NCI-H1417 (cell line): Measurements from ENCODE around the gene PDE3B.

Experiments used
- DNase-seq, 3 experiments: peaks; one replicate each; lab custom pipeline; 2025; lab: John Stamatoyannopoulos, UW

Gene PDE3B

GRCh38 chr11:14884667-14885273, 241.2 kb downstream of the PDE3B start:
- no peak for DNase-seq

GRCh38 chr11:14886513-14886912, 242.9 kb downstream of the PDE3B start:
- DNase-seq: no peak

- peak; percentile 96 to 97 (median 96) for DNase-seq
These were observed 247.8 kb downstream of the PDE3B start for GRCh38 chr11:14891143-14892035.

- peak; percentile 97 to 99 (median 98) for DNase-seq
These were observed 248.5 kb downstream of the PDE3B start, which contains the start of gene CYP2R1 for GRCh38 chr11:14892036-14892556. Gene CYP2R1 (minus strand): TSS chr11:14892231. CDS start chr11:14892205, 26 bp downstream.

GRCh38 chr11:14892577-14892976, 249.0 kb downstream of the PDE3B start:
- DNase-seq: no peak

- no peak for DNase-seq
These were observed 251.3 kb downstream of the PDE3B start for GRCh38 chr11:14894657-14895598.

GRCh38 chr11:14898355-14898754, 254.8 kb downstream of the PDE3B start:
- no peak for DNase-seq

- DNase-seq: no peak
These were observed 255.3 kb downstream of the PDE3B start for GRCh38 chr11:14898906-14899305.

GRCh38 chr11:14902650-14903350, 259.2 kb downstream of the PDE3B start:
- DNase-seq: no peak

- DNase-seq: no peak
These were observed 261.1 kb downstream of the PDE3B start for GRCh38 chr11:14904745-14905103.

GRCh38 chr11:14905104-14906033, 261.8 kb downstream of the PDE3B start:
- DNase-seq: no peak

- DNase-seq: no peak
These were observed 263.0 kb downstream of the PDE3B start for GRCh38 chr11:14906578-14906977.

GRCh38 chr11:14906993-14907392, 263.4 kb downstream of the PDE3B start:
- no peak for DNase-seq

- peak; percentile 72 to 86 (median 78) for DNase-seq
These were observed 264.0 kb downstream of the PDE3B start for GRCh38 chr11:14907411-14908213.

GRCh38 chr11:14908214-14908880, 264.7 kb downstream of the PDE3B start:
- peak; percentile 62 to 89 (median 64) for DNase-seq

- DNase-seq: no peak
These were observed 270.9 kb downstream of the PDE3B start for GRCh38 chr11:14914536-14914935.

GRCh38 chr11:14916403-14916802, 272.8 kb downstream of the PDE3B start:
- no peak for DNase-seq
